ENCODE results near the gene SEMA6B.

- TF ChIP-seq CTCF (IDR thresholded peaks at IDR 0.05) (no peak), POLR2A (IDR thresholded peaks at IDR 0.05) (no peak)
Observed at GRCh38 chr19:4502282-4503131, 57.0 kb downstream of the SEMA6B start.
